GM23248 (cell line): ENCODE data around the gene SMIM12. TPM values are rescaled to one million over a fixed set of nuclear protein-coding genes. Genes with fewer than 3 reads are reported as not detected.

Experiments
- DNase-seq: peaks from one replicate; pipeline ENCODE4 v3.0.0-alpha.2; 2015
- H2AFZ ChIP-seq: fragments of 200-600 bp; sonication (generic); 2 replicates; pipeline ENCODE4 v1.6.1; 2016; ENCODE audit warnings: antibody characterized with exemption
- H3F3A ChIP-seq: fragments of 200-600 bp; sonication (generic); 2 replicates; pipeline ENCODE4 v1.6.1; 2016; ENCODE audit warnings: mild to moderate bottlenecking, antibody characterized with exemption, mixed run types; ENCODE audit not compliant: insufficient read depth
- H3K27ac ChIP-seq: fragments of 200-600 bp; sonication (generic); 2 replicates; pipeline ENCODE4 v1.5.1; 2016; ENCODE audit warnings: mild to moderate bottlenecking
- H3K27me3 ChIP-seq: fragments of 200-600 bp; sonication (generic); replicated peaks from 2 replicates; pipeline ENCODE4 v1.6.1; 2016; ENCODE audit warnings: mild to moderate bottlenecking; ENCODE audit not compliant: insufficient read depth
- H3K36me3 ChIP-seq: fragments of 200-600 bp; sonication (generic); 2 replicates; pipeline ENCODE4 v1.6.1; 2016; ENCODE audit warnings: low read depth, mild to moderate bottlenecking
- H3K4me1 ChIP-seq: fragments of 200-600 bp; sonication (generic); 2 replicates; pipeline ENCODE4 v1.6.1; 2016; ENCODE audit warnings: mild to moderate bottlenecking; ENCODE audit not compliant: insufficient read depth
- H3K4me2 ChIP-seq: fragments of 200-600 bp; sonication (generic); one replicate; pipeline ENCODE4 v1.6.1; 2016; ENCODE audit warnings: mild to moderate bottlenecking; ENCODE audit not compliant: unreplicated experiment
- H3K4me3 ChIP-seq: fragments of 200-600 bp; sonication (generic); 2 replicates; pipeline ENCODE4 v1.5.1; 2016; ENCODE audit warnings: mild to moderate bottlenecking
- H3K79me2 ChIP-seq: fragments of 200-600 bp; sonication (generic); 2 replicates; pipeline ENCODE4 v1.6.1; 2016; ENCODE audit warnings: mild to moderate bottlenecking; ENCODE audit not compliant: insufficient read depth
- H3K9ac ChIP-seq: fragments of 200-600 bp; sonication (generic); 2 replicates; pipeline ENCODE4 v1.6.1; 2016; ENCODE audit warnings: mild to moderate bottlenecking
- H3K9me2 ChIP-seq: fragments of 200-600 bp; sonication (generic); 2 replicates; pipeline ENCODE4 v1.6.1; 2016; ENCODE audit warnings: mixed run types, mild to moderate bottlenecking, moderate library complexity; ENCODE audit not compliant: insufficient read depth
- H3K9me3 ChIP-seq: fragments of 200-600 bp; sonication (generic); one replicate; pipeline ENCODE4 v1.6.1; 2017; ENCODE audit warnings: low read depth
- H4K20me1 ChIP-seq: fragments of 200-600 bp; sonication (generic); 2 replicates; pipeline ENCODE4 v1.6.0; 2016; ENCODE audit not compliant: insufficient read depth
- EZH2 ChIP-seq: fragments of 200-600 bp; sonication (generic); IDR thresholded peaks from 2 replicates; pipeline ENCODE4 v1.6.1; 2018; ENCODE audit warnings: antibody characterized with exemption, mild to moderate bottlenecking; ENCODE audit not compliant: insufficient read depth, poor library complexity, severe bottlenecking
- EZH2phosphoT487 ChIP-seq: fragments of 200-600 bp; sonication (generic); IDR thresholded peaks from 2 replicates; pipeline ENCODE4 v1.6.1; 2018; ENCODE audit warnings: antibody characterized with exemption, moderate library complexity, mild to moderate bottlenecking, low read depth; ENCODE audit not compliant: insufficient read depth
- WGBS, 2 experiments: methylation state at CpG; one replicate each; pipeline ENCODE4 v1.1.6; 2015 to 2017; ENCODE audit warnings: low lambda C conversion rate in 2 of 2, low coverage in 1 of 2; ENCODE audit errors: missing lambda C conversion rate in 2 of 2; 5-methylcytosine and 5-hydroxymethylcytosine counted together
- in situ Hi-C: fragments of 300-500 bp; cut with MboI; formaldehyde crosslinking; loops from 2 replicates; pipeline ENCODE4 v1.15.0; 2020
- polyA plus RNA-seq: library from polyadenylated mRNA; unstranded; fragments of >200 nt; fragmentation: Nextera tagmentation; extraction: Ambion mirVana; gene quantifications from 2 replicates; pipeline ENCODE4 v1.2.1, GENCODE V29; 2016
- total RNA-seq: library from RNA; depleted of rRNA; stranded (reverse); fragments of >200 nt; shearing (Covaris generic); gene quantifications from 2 replicates; pipeline ENCODE4 v1.2.3, GENCODE V29; 2014

The SMIM12 gene
- total and polyA plus RNA-seq, 2 experiments from 2014 or later: 17.9 to 51.6 TPM

- no peaks in the 10 kb centered on the region for H3K9me2 ChIP-seq
- no peaks in the 10 kb centered on the region for H3K79me2 ChIP-seq
- no peak overlapping the region for H3K4me3 ChIP-seq
- no peak overlapping the region for H2AFZ ChIP-seq
- no peaks in the 10 kb centered on the region for H3F3A ChIP-seq
- no peaks in the 10 kb centered on the region for H3K9me3 ChIP-seq
- no peak for TF ChIP-seq EZH2
- TF ChIP-seq EZH2phosphoT487: no peak
- no peaks in the 10 kb centered on the region for H4K20me1 ChIP-seq
- no peaks in the 10 kb centered on the region for H3K36me3 ChIP-seq
- WGBS, 2 experiments: 72 to 83% methylated on average over 4 of the region's 4 CpGs
- no peak for DNase-seq
- no peak overlapping the region for H3K9ac ChIP-seq
- in situ Hi-C loops: no loop called here
- no peak overlapping the region for H3K4me2 ChIP-seq
- H3K27ac ChIP-seq: no peak overlapping the region
- peaks cover 26% of the 10 kb centered on the region for H3K27me3 ChIP-seq
- H3K4me1 ChIP-seq: no peaks in the 10 kb centered on the region
Observed at GRCh38 chr1:34869760-34870159, 10.2 kb upstream of the SMIM12 start.

- DNase-seq: no peak
- Histone ChIP-seq H3K4me3 (no peak overlapping the region), H3K9me3 (no peaks in the 10 kb centered on the region), H3F3A (no peaks in the 10 kb centered on the region), H3K79me2 (no peaks in the 10 kb centered on the region), H4K20me1 (no peaks in the 10 kb centered on the region), H3K36me3 (no peaks in the 10 kb centered on the region), H3K4me2 (no peak overlapping the region), H3K4me1 (no peaks in the 10 kb centered on the region), H3K27ac (no peak overlapping the region), H3K27me3 (peaks cover 16% of the 10 kb centered on the region; the same call in 1 of the 2 replicates), H3K9ac (no peak overlapping the region), H2AFZ (no peak overlapping the region), H3K9me2 (no peaks in the 10 kb centered on the region)
- 88 to 93% methylated on average over 18 to 44 of the region's 44 CpGs for WGBS, 2 experiments
- in situ Hi-C loops: no loop called here
- TF ChIP-seq EZH2: no peak
- TF ChIP-seq EZH2phosphoT487: no peak
Observed at GRCh38 chr1:34868230-34869049, 8.9 kb upstream of the SMIM12 start.

DNA sequence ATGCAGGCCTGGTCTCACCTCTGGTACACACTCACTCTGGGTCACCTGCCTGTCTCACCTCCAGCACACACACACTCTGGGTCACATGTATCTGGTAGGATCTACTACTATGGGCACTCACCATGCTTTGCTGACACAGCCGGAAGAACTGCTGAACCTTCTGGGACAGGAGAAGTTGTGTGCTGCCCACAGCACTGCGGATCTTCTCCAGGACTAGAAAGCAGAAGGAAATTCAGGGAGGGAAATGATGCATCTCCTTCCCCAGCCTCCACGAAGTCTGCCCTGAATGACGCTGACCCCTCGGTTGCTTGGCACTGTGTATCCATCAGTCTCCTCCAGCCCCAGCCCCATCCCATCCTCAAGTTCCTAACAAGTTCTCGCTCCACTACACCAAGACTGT is 7.9 kb upstream of the SMIM12 start:
- H3K9ac ChIP-seq: no peak overlapping the region
- H2AFZ ChIP-seq: no peak overlapping the region
- peaks cover 6% of the 10 kb centered on the region; the same call in 1 of the 2 replicates for H3K27me3 ChIP-seq
- H3K36me3 ChIP-seq: no peaks in the 10 kb centered on the region
- H3K9me3 ChIP-seq: no peaks in the 10 kb centered on the region
- H3K9me2 ChIP-seq: no peaks in the 10 kb centered on the region
- H3K4me1 ChIP-seq: no peaks in the 10 kb centered on the region
- TF ChIP-seq EZH2phosphoT487 (no peak), EZH2 (no peak)
- no peak overlapping the region for H3K4me2 ChIP-seq
- in situ Hi-C loops: no loop called here
- H3F3A ChIP-seq: no peaks in the 10 kb centered on the region
- DNase-seq: no peak
- H3K4me3 ChIP-seq: no peak overlapping the region
- 79 to 82% methylated on average over 6 of the region's 6 CpGs for WGBS, 2 experiments
- no peaks in the 10 kb centered on the region for H3K79me2 ChIP-seq
- H4K20me1 ChIP-seq: no peaks in the 10 kb centered on the region
- H3K27ac ChIP-seq: no peak overlapping the region

DNA sequence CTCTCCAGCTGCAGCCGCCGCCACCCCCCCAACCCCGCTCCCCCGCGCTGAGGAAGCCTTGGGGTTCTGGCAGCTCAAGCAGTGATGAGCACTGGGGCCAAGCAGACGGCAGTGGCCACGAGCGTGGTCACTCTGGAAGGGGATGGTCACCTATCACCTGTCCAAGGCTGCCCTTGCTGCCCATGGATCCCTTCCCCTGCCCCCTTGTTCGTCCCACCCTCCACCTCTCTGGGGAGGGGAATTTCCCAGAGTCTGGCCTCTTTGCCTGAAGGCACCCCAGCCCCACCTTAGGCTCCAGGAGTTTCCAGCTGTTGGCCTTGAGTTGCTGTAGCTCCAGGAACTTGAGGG is 7.2 kb upstream of the SMIM12 start:
- Histone ChIP-seq H3K9me3 (no peaks in the 10 kb centered on the region), H3K4me2 (peak overlapping the region; percentile 87), H4K20me1 (no peaks in the 10 kb centered on the region), H3K36me3 (no peaks in the 10 kb centered on the region), H2AFZ (peak overlapping the region; percentile 99), H3K4me3 (peak overlapping the region; percentile 85), H3K9me2 (no peaks in the 10 kb centered on the region), H3K27ac (no peak overlapping the region), H3F3A (no peaks in the 10 kb centered on the region), H3K79me2 (no peaks in the 10 kb centered on the region), H3K4me1 (no peaks in the 10 kb centered on the region), H3K27me3 (no peaks in the 10 kb centered on the region; the same call in 1 of the 2 replicates), H3K9ac (peak overlapping the region; percentile 83)
- TF ChIP-seq EZH2phosphoT487: no peak
- TF ChIP-seq EZH2: no peak
- WGBS, 2 experiments: 32% methylated on average over 8 to 9 of the region's 9 CpGs
- in situ Hi-C loops: no loop called here
- DNase-seq: no peak
